ACHN (cell line): ENCODE measurements around the gene FADS3.

Source experiments
- DNase-seq: peaks from one replicate; pipeline ENCODE4 v3.0.0-alpha.2; 2015
- in situ Hi-C: cut with HindIII; loops from 2 replicates; pipeline ENCODE4 v1.10.0; 2017; ENCODE audit warnings: low sequenced_read_pairs, low pct_ligation_motif_present, low pct_unique_long_range_greater_than_20kb

Gene FADS3

GRCh38 chr11:61830237-61831105 lies 60.9 kb downstream of the FADS3 start:
- in situ Hi-C loops = no loop called here
- no peak for DNase-seq

DNA sequence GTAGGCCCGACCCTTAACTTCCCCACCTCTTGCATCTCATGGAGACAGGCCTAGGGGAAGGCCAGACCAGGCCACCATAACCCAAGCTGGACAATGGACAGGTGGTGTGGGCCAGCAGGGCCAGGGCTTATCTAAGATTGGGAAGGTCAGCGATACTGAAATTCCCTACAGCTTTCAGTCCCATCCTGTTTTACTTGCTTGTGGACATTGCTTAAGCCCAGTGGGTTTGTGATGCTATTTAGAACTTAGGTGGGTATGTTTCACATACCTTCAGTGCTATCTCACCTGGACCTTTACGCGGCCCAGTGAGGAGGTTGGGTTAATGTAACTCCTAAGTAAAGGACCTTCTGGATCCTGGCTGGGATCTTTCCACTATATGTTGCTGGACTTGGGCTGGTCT lies 61.5 kb downstream of the FADS3 start:
- in situ Hi-C loops = no loop called here
- no peak for DNase-seq

DNA sequence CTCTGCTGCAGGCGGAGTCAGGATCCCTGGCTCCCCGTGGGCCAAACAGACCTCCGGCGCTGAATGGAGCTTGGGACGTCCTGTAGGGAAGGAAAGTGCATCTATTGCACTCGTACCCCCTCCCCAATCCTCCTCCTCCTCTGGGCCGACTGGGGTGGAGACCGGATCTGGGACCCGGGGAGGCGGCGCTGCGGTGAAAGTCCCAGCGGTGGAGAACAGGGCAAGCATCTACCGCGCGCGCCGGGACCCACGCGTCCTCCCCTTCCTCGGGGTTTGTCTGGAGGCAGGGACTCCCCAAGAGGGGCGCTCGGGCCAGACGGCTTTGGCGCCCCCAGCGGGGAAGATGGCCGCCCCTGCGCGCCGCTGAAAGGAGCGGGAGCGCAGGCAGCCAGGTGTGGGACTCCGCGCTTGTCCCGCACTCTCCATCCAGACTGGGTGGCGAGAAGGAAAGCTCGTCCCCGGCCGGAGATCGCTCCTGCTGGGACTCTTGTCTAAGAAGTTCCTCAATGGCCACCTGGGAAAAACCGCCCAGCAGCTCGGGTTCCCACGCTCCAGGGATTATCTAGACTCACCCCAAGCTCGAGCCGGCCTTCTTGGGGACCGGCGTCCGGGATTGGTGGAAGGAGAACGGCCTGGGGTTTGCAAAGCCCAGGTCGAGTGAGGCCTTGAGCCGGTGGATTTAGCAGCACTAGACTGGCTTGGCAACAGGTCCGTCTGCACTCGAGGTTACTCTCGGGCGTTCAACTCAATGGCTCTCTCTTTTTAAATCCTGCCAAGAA lies 62.5 kb downstream of the FADS3 start:
- no peak for DNase-seq
- in situ Hi-C loops = no loop called here

DNA sequence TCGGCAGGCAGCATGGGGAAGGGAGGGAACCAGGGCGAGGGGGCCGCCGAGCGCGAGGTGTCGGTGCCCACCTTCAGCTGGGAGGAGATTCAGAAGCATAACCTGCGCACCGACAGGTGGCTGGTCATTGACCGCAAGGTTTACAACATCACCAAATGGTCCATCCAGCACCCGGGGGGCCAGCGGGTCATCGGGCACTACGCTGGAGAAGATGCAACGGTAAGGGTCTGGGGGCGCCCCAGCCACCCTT lies 63.0 kb downstream of the FADS3 start:
- DNase-seq = no peak
- in situ Hi-C loops = no loop called here

- DNase-seq = peak; percentile 59
- in situ Hi-C loops = no loop called here
Observed at GRCh38 chr11:61827571-61828378, 63.6 kb downstream of the FADS3 start, which contains the start of gene FADS2. TSS of gene FADS2 (plus strand) at chr11:61828300. CDS start at chr11:61828391, 91 bp downstream.

DNA sequence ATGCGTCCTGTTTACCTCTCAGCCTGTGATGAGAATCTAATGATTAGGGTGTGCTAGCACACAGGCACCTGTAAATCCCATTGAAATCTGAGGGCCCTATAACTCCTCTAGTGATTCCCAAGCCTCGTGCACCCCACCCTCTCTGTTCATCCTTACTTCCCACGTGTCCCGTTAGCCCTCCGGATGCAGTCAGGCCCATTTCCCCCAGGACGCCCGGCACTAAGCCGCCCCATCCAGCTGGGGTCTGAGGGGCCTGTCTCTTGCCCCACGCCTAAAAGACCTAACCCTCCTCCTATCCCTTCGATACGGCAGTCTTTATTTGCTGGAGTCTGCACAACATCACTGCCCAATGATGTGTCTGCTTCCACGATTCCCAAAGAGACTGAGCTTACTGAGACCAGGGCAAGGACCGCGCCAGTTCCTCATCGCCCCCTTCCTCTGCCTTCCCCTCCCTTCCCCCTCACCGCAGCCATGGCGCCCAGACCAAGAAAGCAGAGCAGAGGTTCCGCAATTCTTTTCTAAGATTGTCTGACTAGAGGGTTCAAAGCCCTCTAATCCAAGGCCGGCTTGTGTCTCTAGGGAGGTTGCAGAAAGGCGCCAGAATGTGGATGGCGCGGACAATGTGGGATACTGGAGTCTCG lies 64.3 kb downstream of the FADS3 start:
- DNase-seq = no peak

More for the DNA sequence above, 64.3 kb downstream of the FADS3 start:
- in situ Hi-C loops = no loop called here
